ENCODE measurements around the gene PHETA2.
"Not testable (repeated sequence)": the region's sequence is repeated elsewhere in the genome, so short reads cannot be mapped to it uniquely, and the experiment has no call there.

The PHETA2 gene

GRCh38 chr22:42108848-42109247 lies 34.8 kb downstream of the PHETA2 start:
- H3K4me1 ChIP-seq: peaks cover 0 to 8% (median 0%) of the 10 kb centered on the region in 10 experiments; a peak in 4 of 20 replicates
- no peak overlapping the region for H3K9ac ChIP-seq
- no peak overlapping the region for H3K4me2 ChIP-seq
- H4K20me1 ChIP-seq: no peaks in the 10 kb centered on the region
- H3K36me3 ChIP-seq: peaks cover 18 to 31% (median 22%) of the 10 kb centered on the region in 11 experiments; a peak in 21 of 22 replicates
- no peak for TF ChIP-seq Cebpa-rat (IDR thresholded peaks at IDR 0.05)
- H3K27ac ChIP-seq: no peak overlapping the region
- no peak overlapping the region for H3K4me3 ChIP-seq
- H3K9me3 ChIP-seq (replicated peaks in 1 of 11): peaks cover 27 to 36% (median 29%) of the 10 kb centered on the region in 11 experiments
- H3K27me3 ChIP-seq: no peaks in the 10 kb centered on the region

GRCh38 chr22:42111798-42112197 lies 37.8 kb downstream of the PHETA2 start:
- peak overlapping the region in 1 of 11 experiments; percentile 6; a peak in 1 of 22 replicates for H3K4me2 ChIP-seq
- no peaks in the 10 kb centered on the region for H4K20me1 ChIP-seq
- no peak overlapping the region for H3K4me3 ChIP-seq
- no peak overlapping the region for H3K9ac ChIP-seq
- peaks cover 0 to 8% (median 0%) of the 10 kb centered on the region in 10 experiments; a peak in 4 of 20 replicates for H3K4me1 ChIP-seq
- H3K36me3 ChIP-seq: peaks cover 12 to 31% (median 23%) of the 10 kb centered on the region in 11 experiments; a peak in 20 of 22 replicates
- TF ChIP-seq Cebpa-rat (IDR thresholded peaks at IDR 0.05): no peak
- H3K9me3 ChIP-seq (replicated peaks in 1 of 11): peaks cover 31 to 36% (median 31%) of the 10 kb centered on the region in 11 experiments
- no peaks in the 10 kb centered on the region for H3K27me3 ChIP-seq
- no peak overlapping the region for H3K27ac ChIP-seq

GRCh38 chr22:42112793-42113192 lies 38.7 kb downstream of the PHETA2 start:
- not testable (repeated sequence) for H3K27ac ChIP-seq, H3K4me3 ChIP-seq, H3K9ac ChIP-seq, H3K27me3 ChIP-seq, H3K4me1 ChIP-seq, H3K4me2 ChIP-seq, H4K20me1 ChIP-seq
- peaks cover 36 to 44% (median 41%) of the 10 kb centered on the region in 11 experiments for H3K9me3 ChIP-seq (replicated peaks in 1 of 11)
- peaks cover 12 to 36% (median 25%) of the 10 kb centered on the region in 11 experiments; a peak in 20 of 22 replicates for H3K36me3 ChIP-seq

GRCh38 chr22:42114721-42115120 lies 40.7 kb downstream of the PHETA2 start:
- H3K9ac ChIP-seq: no peak overlapping the region
- no peak overlapping the region for H3K27ac ChIP-seq
- no peak overlapping the region for H3K4me2 ChIP-seq
- peaks cover 36 to 46% (median 41%) of the 10 kb centered on the region in 11 experiments for H3K9me3 ChIP-seq (replicated peaks in 1 of 11)
- H3K4me1 ChIP-seq: peaks cover 1 to 18% (median 7%) of the 10 kb centered on the region in 10 experiments
- no peak for TF ChIP-seq Cebpa-rat (IDR thresholded peaks at IDR 0.05)
- H3K4me3 ChIP-seq: peak overlapping the region in 4 of 10 experiments; percentile 5 to 28 (median 14); a peak in 4 of 20 replicates
- no peaks in the 10 kb centered on the region for H4K20me1 ChIP-seq
- H3K27me3 ChIP-seq: no peaks in the 10 kb centered on the region
- H3K36me3 ChIP-seq: peaks cover 9 to 36% (median 25%) of the 10 kb centered on the region in 11 experiments; a peak in 20 of 22 replicates

- not testable (repeated sequence) for H3K27ac ChIP-seq, H3K9ac ChIP-seq, H4K20me1 ChIP-seq, H3K27me3 ChIP-seq, H3K4me2 ChIP-seq
- Histone ChIP-seq H3K9me3 (replicated peaks in 1 of 11) (peaks cover 36 to 46% (median 41%) of the 10 kb centered on the region in 11 experiments), H3K4me3 (peak overlapping the region in 3 of 10 experiments; percentile 9 to 28 (median 18); a peak in 4 of 20 replicates), H3K36me3 (peaks cover 9 to 36% (median 25%) of the 10 kb centered on the region in 11 experiments; a peak in 20 of 22 replicates), H3K4me1 (peaks cover 8 to 25% (median 14%) of the 10 kb centered on the region in 10 experiments)
Measured at GRCh38 chr22:42115420-42115830, 41.4 kb downstream of the PHETA2 start.

GRCh38 chr22:42116848-42117424 lies 42.9 kb downstream of the PHETA2 start:
- H3K4me2 ChIP-seq: no peak overlapping the region
- peaks cover 36 to 46% (median 41%) of the 10 kb centered on the region in 11 experiments for H3K9me3 ChIP-seq (replicated peaks in 1 of 11)
- H3K36me3 ChIP-seq: peaks cover 9 to 36% (median 25%) of the 10 kb centered on the region in 11 experiments; a peak in 20 of 22 replicates
- peaks cover 18 to 37% (median 29%) of the 10 kb centered on the region in 10 experiments for H3K4me1 ChIP-seq
- no peak overlapping the region for H3K27ac ChIP-seq
- no peaks in the 10 kb centered on the region for H3K27me3 ChIP-seq
- no peak overlapping the region for H3K4me3 ChIP-seq
- TF ChIP-seq Cebpa-rat (IDR thresholded peaks at IDR 0.05): no peak
- no peak overlapping the region for H3K9ac ChIP-seq
- H4K20me1 ChIP-seq: no peaks in the 10 kb centered on the region

GRCh38 chr22:42120231-42121021 lies 46.4 kb downstream of the PHETA2 start:
- not testable (repeated sequence) for H3K27me3 ChIP-seq, H4K20me1 ChIP-seq
- Histone ChIP-seq H3K27ac (peak overlapping the region in 9 of 11 experiments; percentile 43 to 77 (median 61); a peak in 18 of 22 replicates), H3K4me2 (peak overlapping the region; percentile 76 to 92 (median 84)), H3K9me3 (replicated peaks in 1 of 11) (peaks cover 19 to 26% (median 24%) of the 10 kb centered on the region in 11 experiments), H3K4me1 (peaks cover 18 to 47% (median 40%) of the 10 kb centered on the region in 10 experiments), H3K9ac (peak overlapping the region in 8 of 11 experiments; percentile 18 to 63 (median 54); a peak in 15 of 22 replicates), H3K36me3 (peaks cover under 1 to 19% (median 15%) of the 10 kb centered on the region in 11 experiments; a peak in 18 of 22 replicates), H3K4me3 (peak overlapping the region in 9 of 10 experiments; percentile 5 to 45 (median 40); a peak in 14 of 20 replicates)
- 0 out of 22 replicates have a peak, but pooled peaks of 1 of the 11 experiments have one; percentile 8 for TF ChIP-seq Cebpa-rat (IDR thresholded peaks at IDR 0.05)

GRCh38 chr22:42123529-42123928 lies 49.5 kb downstream of the PHETA2 start:
- H3K9me3 ChIP-seq (replicated peaks in 1 of 11); H3K4me2 ChIP-seq; H4K20me1 ChIP-seq; H3K9ac ChIP-seq; H3K36me3 ChIP-seq; H3K27ac ChIP-seq; H3K4me3 ChIP-seq; H3K27me3 ChIP-seq: not testable (repeated sequence)
- H3K4me1 ChIP-seq: peaks cover 18 to 46% (median 40%) of the 10 kb centered on the region in 10 experiments

- H4K20me1 ChIP-seq: no peaks in the 10 kb centered on the region
- no peaks in the 10 kb centered on the region for H3K36me3 ChIP-seq
- TF ChIP-seq Cebpa-rat (IDR thresholded peaks at IDR 0.05): no peak
- no peak overlapping the region for H3K27ac ChIP-seq
- H3K9me3 ChIP-seq (replicated peaks in 1 of 11): no peaks in the 10 kb centered on the region
- H3K9ac ChIP-seq: no peak overlapping the region
- no peak overlapping the region for H3K4me3 ChIP-seq
- H3K4me2 ChIP-seq: no peak overlapping the region
- peaks cover 0 to 9% (median 8%) of the 10 kb centered on the region in 10 experiments; a peak in 16 of 20 replicates for H3K4me1 ChIP-seq
- no peaks in the 10 kb centered on the region for H3K27me3 ChIP-seq
Measured at GRCh38 chr22:42127606-42128005, 53.6 kb downstream of the PHETA2 start.

- not testable (repeated sequence) for H4K20me1 ChIP-seq; H3K27me3 ChIP-seq; H3K9me3 ChIP-seq (replicated peaks in 1 of 11); H3K27ac ChIP-seq; H3K4me3 ChIP-seq; H3K9ac ChIP-seq; H3K4me2 ChIP-seq; H3K36me3 ChIP-seq; H3K4me1 ChIP-seq
Measured at GRCh38 chr22:42128007-42128406, 54.0 kb downstream of the PHETA2 start.
